Thyroid gland (tissue), 4 donors: Measurements from ENCODE around the gene RNF220.

Experiments
- CTCF ChIP-seq, 6 experiments: fragments of 200-600 bp in 3 of 6; fragments of 450-650 bp in 3 of 6; sonication (generic) in 3 of 6; IDR thresholded peaks; one replicate each; pipeline ENCODE4 v1.5.1; 2016 to 2019; ENCODE audit warnings: antibody characterized with exemption in 6 of 6, mild to moderate bottlenecking in 2 of 6, inconsistent platforms in 1 of 6, moderate library complexity in 1 of 6
- POLR2A ChIP-seq, 2 donors: fragments of 450-650 bp; IDR thresholded peaks; one replicate each; pipeline ENCODE4 v1.6.1; 2017; ENCODE audit warnings: antibody characterized with exemption in 2 of 2, mild to moderate bottlenecking in 2 of 2, moderate library complexity in 1 of 2

- TF ChIP-seq CTCF (IDR thresholded peaks at IDR 0.05) (no peak), POLR2A (IDR thresholded peaks at IDR 0.05) (no peak)
These were observed 94.3 kb downstream of the RNF220 start for GRCh38 chr1:44499306-44499705.
